Measurements from ENCODE around the gene ARHGEF40.

Gene ARHGEF40

DNA sequence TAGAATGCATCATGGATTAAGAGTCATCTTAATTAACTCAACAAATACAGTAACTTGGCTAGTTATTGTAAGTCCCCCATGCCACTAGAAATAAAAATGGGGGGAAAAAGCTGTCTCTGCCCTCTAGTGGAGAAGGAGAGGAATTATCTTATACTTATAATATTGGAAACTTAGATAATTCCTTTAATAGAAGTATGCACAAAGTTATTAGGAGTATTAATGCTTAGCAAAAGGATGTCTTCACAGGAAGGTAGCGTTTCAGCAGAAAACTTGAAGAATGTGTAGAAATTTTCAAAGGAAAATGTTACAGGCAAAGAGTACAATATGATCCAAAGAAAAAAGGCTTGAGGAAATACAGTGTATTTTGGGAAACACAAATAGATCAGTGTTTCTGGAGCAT lies 65.9 kb downstream of the ARHGEF40 start:
- DNase-seq = peak; percentile 25
